Measurements from ENCODE around the gene CLDND1. TPM values are rescaled to one million over a fixed set of nuclear protein-coding genes. Genes with fewer than 3 reads are reported as not detected.
A peak's percentile ranks its signal among the peaks of the same experiment; 100 is the strongest.

CLDND1 gene
- total RNA-seq: 61.3 TPM
- 10 to 100 TPM; 68.0 to 86.0 (median 77.7) TPM for polyA plus RNA-seq (ENCODE audit: insufficient read depth in 1 of 8, insufficient read length in 8 of 8, low replicate concordance in 1 of 8)
- long read RNA-seq, donor 1, transcript CLDND1-201 (5 exons, 2,161 nt): major isoform, 6 of 18 reads
- long read RNA-seq, donor 1, partial matches to known transcripts: 9 of 18 reads
- long read RNA-seq, donor 1, other reads (novel, unspliced or antisense): 0 of 18 reads
- long read RNA-seq, donor 2, partial matches to known transcripts: 0 of 1 reads
- long read RNA-seq, donor 2, other reads (novel, unspliced or antisense): 0 of 1 reads
- long read RNA-seq, donor 3, transcript CLDND1-207 (2 exons, 778 nt): minor isoform, 5 of 35 reads
- long read RNA-seq, donor 3, transcript CLDND1-201 (5 exons, 2,161 nt): major isoform, 23 of 35 reads
- long read RNA-seq, donor 3, partial matches to known transcripts: 0 of 35 reads
- long read RNA-seq, donor 3, other reads (novel, unspliced or antisense): 0 of 35 reads
- long read RNA-seq, donor 4, transcript CLDND1-201 (5 exons, 2,161 nt): major isoform, 7 of 11 reads
- long read RNA-seq, donor 4, partial matches to known transcripts: 0 of 11 reads
- long read RNA-seq, donor 4, other reads (novel, unspliced or antisense): 0 of 11 reads
- long read RNA-seq, donor 5, transcript CLDND1-201 (5 exons, 2,161 nt): major isoform, 53 of 66 reads
- long read RNA-seq, donor 5, partial matches to known transcripts: 5 of 66 reads
- long read RNA-seq, donor 5, other reads (novel, unspliced or antisense): 0 of 66 reads
- long read RNA-seq, donor 6, transcript CLDND1-201 (5 exons, 2,161 nt): major isoform, 39 of 50 reads
- long read RNA-seq, donor 6, partial matches to known transcripts: 0 of 50 reads
- long read RNA-seq, donor 6, other reads (novel, unspliced or antisense): 0 of 50 reads
- long read RNA-seq, donor 7, transcript CLDND1-201 (5 exons, 2,161 nt): major isoform, 29 of 45 reads
- long read RNA-seq, donor 7, partial matches to known transcripts: 6 of 45 reads
- long read RNA-seq, donor 7, other reads (novel, unspliced or antisense): 0 of 45 reads
- long read RNA-seq, donor 8, transcript CLDND1-201 (5 exons, 2,161 nt): major isoform, 29 of 38 reads
- long read RNA-seq, donor 8, partial matches to known transcripts: 0 of 38 reads
- long read RNA-seq, donor 8, other reads (novel, unspliced or antisense): 0 of 38 reads
- long read RNA-seq, donor 9, transcript CLDND1-201 (5 exons, 2,161 nt): major isoform, 13 of 25 reads
- long read RNA-seq, donor 9, partial matches to known transcripts: 0 of 25 reads
- long read RNA-seq, donor 9, other reads (novel, unspliced or antisense): 0 of 25 reads
- long read RNA-seq, donor 10, transcript CLDND1-201 (5 exons, 2,161 nt): major isoform, 36 of 41 reads
- long read RNA-seq, donor 10, partial matches to known transcripts: 0 of 41 reads
- long read RNA-seq, donor 10, other reads (novel, unspliced or antisense): 0 of 41 reads
- long read RNA-seq, donor 11, transcript CLDND1-201 (5 exons, 2,161 nt): major isoform, 16 of 21 reads
- long read RNA-seq, donor 11, partial matches to known transcripts: 0 of 21 reads
- long read RNA-seq, donor 11, other reads (novel, unspliced or antisense): 0 of 21 reads

- Histone ChIP-seq H3K27me3 (ENCODE audit: control insufficient read depth, insufficient read depth, low read length) (no peaks in the 10 kb centered on the region), H3K36me3 (ENCODE audit: control insufficient read depth, insufficient read depth, low read length) (peaks cover 12% of the 10 kb centered on the region), H3K9me3 (replicated peaks; ENCODE audit: control insufficient read depth, low read depth, low read length) (no peaks in the 10 kb centered on the region), H3K4me3 (ENCODE audit: low read length) (peak within 1 kb of the TSS; percentile 80), H3K4me1 (ENCODE audit: control insufficient read depth, insufficient read depth, low read length) (peaks cover 5% of the 10 kb centered on the region), H3K27ac (ENCODE audit: low read length) (peak within 1 kb of the TSS; percentile 98)
- DNase-seq: peak; percentile 99
- WGBS (ENCODE audit: insufficient coverage): under 1% methylated on average over 47 of the region's 63 CpGs
Observed at GRCh38 chr3:98522544-98523281, at the start of gene CLDND1. Gene CLDND1, minus strand, starts transcription at chr3:98522902. Its CDS starts 1,478 bp downstream, at chr3:98521424.

GRCh38 chr3:98568402-98568801 lies 45.7 kb upstream of the CLDND1 start:
- H3K27me3 ChIP-seq (ENCODE audit: control insufficient read depth, insufficient read depth, low read length): no peaks in the 10 kb centered on the region
- H3K36me3 ChIP-seq (ENCODE audit: control insufficient read depth, insufficient read depth, low read length): no peaks in the 10 kb centered on the region
- WGBS (ENCODE audit: insufficient coverage): no CpG with 5 or more reads among the region's 3 CpGs
- no peaks in the 10 kb centered on the region for H3K9me3 ChIP-seq (replicated peaks; ENCODE audit: control insufficient read depth, low read depth, low read length)
- no peaks in the 10 kb centered on the region for H3K4me1 ChIP-seq (ENCODE audit: control insufficient read depth, insufficient read depth, low read length)
- no peak for DNase-seq
- H3K27ac ChIP-seq (ENCODE audit: low read length): no peak overlapping the region
- H3K4me3 ChIP-seq (ENCODE audit: low read length): no peak overlapping the region

- H3K4me1 ChIP-seq (ENCODE audit: control insufficient read depth, insufficient read depth, low read length): no peaks in the 10 kb centered on the region
- H3K27ac ChIP-seq (ENCODE audit: low read length): no peak overlapping the region
- no CpG with 5 or more reads among the region's 2 CpGs for WGBS (ENCODE audit: insufficient coverage)
- no peak for DNase-seq
- no peak overlapping the region for H3K4me3 ChIP-seq (ENCODE audit: low read length)
- H3K27me3 ChIP-seq (ENCODE audit: control insufficient read depth, insufficient read depth, low read length): no peaks in the 10 kb centered on the region
- H3K36me3 ChIP-seq (ENCODE audit: control insufficient read depth, insufficient read depth, low read length): no peaks in the 10 kb centered on the region
- no peaks in the 10 kb centered on the region for H3K9me3 ChIP-seq (replicated peaks; ENCODE audit: control insufficient read depth, low read depth, low read length)
Observed at GRCh38 chr3:98567666-98568270, 45.1 kb upstream of the CLDND1 start.

GRCh38 chr3:98565843-98566242 lies 43.1 kb upstream of the CLDND1 start:
- Histone ChIP-seq H3K36me3 (ENCODE audit: control insufficient read depth, insufficient read depth, low read length) (no peaks in the 10 kb centered on the region), H3K27me3 (ENCODE audit: control insufficient read depth, insufficient read depth, low read length) (no peaks in the 10 kb centered on the region), H3K4me3 (ENCODE audit: low read length) (no peak overlapping the region), H3K27ac (ENCODE audit: low read length) (no peak overlapping the region), H3K9me3 (replicated peaks; ENCODE audit: control insufficient read depth, low read depth, low read length) (no peaks in the 10 kb centered on the region), H3K4me1 (ENCODE audit: control insufficient read depth, insufficient read depth, low read length) (no peaks in the 10 kb centered on the region)
- 56% methylated on average over 4 of the region's 6 CpGs for WGBS (ENCODE audit: insufficient coverage)
- DNase-seq: no peak

DNA sequence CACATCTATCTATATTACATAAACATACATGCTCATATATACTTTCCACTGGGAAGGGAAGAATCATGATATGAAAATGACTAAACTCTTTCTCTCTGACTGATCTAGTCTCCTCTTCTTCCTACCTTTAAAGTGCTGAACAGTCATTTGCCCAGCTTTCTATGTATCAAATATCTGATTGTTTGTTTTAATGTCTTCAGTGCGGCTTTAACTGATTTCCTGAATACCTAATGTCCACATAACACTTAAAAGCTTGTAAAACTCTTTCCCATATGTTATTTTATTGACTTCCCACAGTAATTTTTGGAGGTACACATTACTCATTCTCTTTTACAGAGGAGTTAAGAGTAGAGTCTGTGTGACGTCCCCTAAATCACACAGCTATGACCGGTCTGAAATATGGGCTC lies 42.5 kb upstream of the CLDND1 start:
- Histone ChIP-seq H3K27me3 (ENCODE audit: control insufficient read depth, insufficient read depth, low read length) (no peaks in the 10 kb centered on the region), H3K27ac (ENCODE audit: low read length) (no peak overlapping the region), H3K4me3 (ENCODE audit: low read length) (no peak overlapping the region), H3K9me3 (replicated peaks; ENCODE audit: control insufficient read depth, low read depth, low read length) (no peaks in the 10 kb centered on the region), H3K4me1 (ENCODE audit: control insufficient read depth, insufficient read depth, low read length) (no peaks in the 10 kb centered on the region), H3K36me3 (ENCODE audit: control insufficient read depth, insufficient read depth, low read length) (no peaks in the 10 kb centered on the region)
- DNase-seq: no peak
- WGBS (ENCODE audit: insufficient coverage): no CpG with 5 or more reads among the region's 3 CpGs

DNA sequence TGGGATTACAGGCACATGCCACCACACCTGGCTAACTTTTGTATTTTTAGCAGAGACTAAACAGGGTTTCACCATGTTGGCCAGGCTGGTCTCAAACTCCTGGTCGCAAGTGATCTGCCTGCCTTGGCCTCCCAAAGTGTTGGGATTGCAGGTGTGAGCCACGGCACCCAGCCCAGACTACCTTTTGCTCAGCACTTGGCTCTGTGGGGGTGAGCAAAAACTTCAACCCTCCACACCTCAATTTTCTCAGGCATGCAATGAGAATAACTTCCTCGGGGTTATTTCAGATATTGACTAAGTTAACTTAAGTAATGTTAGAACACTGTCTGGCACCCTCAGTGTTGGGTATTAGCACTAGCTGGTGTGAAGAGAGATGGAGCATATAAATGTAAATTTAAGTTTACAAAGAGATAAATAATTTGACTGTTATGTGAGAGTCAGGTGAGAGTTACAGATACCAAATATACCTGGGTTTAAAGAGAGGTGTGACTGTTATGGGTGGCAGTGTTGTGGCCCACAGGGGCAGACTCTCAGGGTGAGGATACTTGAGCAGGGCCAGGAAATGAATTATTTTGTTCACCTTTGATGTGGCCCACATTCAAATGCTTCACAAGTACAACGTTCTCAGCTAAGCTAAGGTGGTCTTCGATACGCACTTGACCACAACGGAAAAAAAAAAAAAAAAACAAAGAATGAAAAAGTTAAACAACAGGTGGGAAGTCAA lies 41.7 kb upstream of the CLDND1 start:
- WGBS (ENCODE audit: insufficient coverage): 83% methylated on average over 1 of the region's 7 CpGs
- Histone ChIP-seq H3K36me3 (ENCODE audit: control insufficient read depth, insufficient read depth, low read length) (no peaks in the 10 kb centered on the region), H3K4me1 (ENCODE audit: control insufficient read depth, insufficient read depth, low read length) (no peaks in the 10 kb centered on the region), H3K4me3 (ENCODE audit: low read length) (no peak overlapping the region), H3K27me3 (ENCODE audit: control insufficient read depth, insufficient read depth, low read length) (no peaks in the 10 kb centered on the region), H3K9me3 (replicated peaks; ENCODE audit: control insufficient read depth, low read depth, low read length) (no peaks in the 10 kb centered on the region), H3K27ac (ENCODE audit: low read length) (no peak overlapping the region)
- DNase-seq: no peak

- WGBS (ENCODE audit: insufficient coverage): 100% methylated on average over 1 of the region's 4 CpGs
- no peaks in the 10 kb centered on the region for H3K27me3 ChIP-seq (ENCODE audit: control insufficient read depth, insufficient read depth, low read length)
- H3K36me3 ChIP-seq (ENCODE audit: control insufficient read depth, insufficient read depth, low read length): no peaks in the 10 kb centered on the region
- no peak overlapping the region for H3K4me3 ChIP-seq (ENCODE audit: low read length)
- no peak overlapping the region for H3K27ac ChIP-seq (ENCODE audit: low read length)
- no peaks in the 10 kb centered on the region for H3K9me3 ChIP-seq (replicated peaks; ENCODE audit: control insufficient read depth, low read depth, low read length)
- no peaks in the 10 kb centered on the region for H3K4me1 ChIP-seq (ENCODE audit: control insufficient read depth, insufficient read depth, low read length)
- no peak for DNase-seq
Observed at GRCh38 chr3:98563661-98564281, 41.1 kb upstream of the CLDND1 start.

All from muscle of leg (tissue), 16 donors.